Measurements from ENCODE around the gene RBPMS2.

- TF ChIP-seq, protein P1, sequence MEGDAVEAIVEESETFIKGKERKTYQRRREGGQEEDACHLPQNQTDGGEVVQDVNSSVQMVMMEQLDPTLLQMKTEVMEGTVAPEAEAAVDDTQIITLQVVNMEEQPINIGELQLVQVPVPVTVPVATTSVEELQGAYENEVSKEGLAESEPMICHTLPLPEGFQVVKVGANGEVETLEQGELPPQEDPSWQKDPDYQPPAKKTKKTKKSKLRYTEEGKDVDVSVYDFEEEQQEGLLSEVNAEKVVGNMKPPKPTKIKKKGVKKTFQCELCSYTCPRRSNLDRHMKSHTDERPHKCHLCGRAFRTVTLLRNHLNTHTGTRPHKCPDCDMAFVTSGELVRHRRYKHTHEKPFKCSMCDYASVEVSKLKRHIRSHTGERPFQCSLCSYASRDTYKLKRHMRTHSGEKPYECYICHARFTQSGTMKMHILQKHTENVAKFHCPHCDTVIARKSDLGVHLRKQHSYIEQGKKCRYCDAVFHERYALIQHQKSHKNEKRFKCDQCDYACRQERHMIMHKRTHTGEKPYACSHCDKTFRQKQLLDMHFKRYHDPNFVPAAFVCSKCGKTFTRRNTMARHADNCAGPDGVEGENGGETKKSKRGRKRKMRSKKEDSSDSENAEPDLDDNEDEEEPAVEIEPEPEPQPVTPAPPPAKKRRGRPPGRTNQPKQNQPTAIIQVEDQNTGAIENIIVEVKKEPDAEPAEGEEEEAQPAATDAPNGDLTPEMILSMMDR (conservative IDR thresholded peaks at IDR 0.05; ENCODE audit: low read depth, low read length), result no peak
- TF ChIP-seq ELK1 (IDR thresholded peaks at IDR 0.05; ENCODE audit: borderline replicate concordance, low read depth, low read length) (no peak), MAFK (IDR thresholded peaks at IDR 0.05; ENCODE audit: low read depth, low read length) (no peak), POLR2A (IDR thresholded peaks at IDR 0.05; ENCODE audit: low read depth, low read length) (no peak), NFE2L2 (IDR thresholded peaks at IDR 0.05; ENCODE audit: low read depth, low read length) (no peak), RFX5 (IDR thresholded peaks at IDR 0.05; ENCODE audit: low read depth, low read length) (no peak)
- TF ChIP-seq, protein P2, sequence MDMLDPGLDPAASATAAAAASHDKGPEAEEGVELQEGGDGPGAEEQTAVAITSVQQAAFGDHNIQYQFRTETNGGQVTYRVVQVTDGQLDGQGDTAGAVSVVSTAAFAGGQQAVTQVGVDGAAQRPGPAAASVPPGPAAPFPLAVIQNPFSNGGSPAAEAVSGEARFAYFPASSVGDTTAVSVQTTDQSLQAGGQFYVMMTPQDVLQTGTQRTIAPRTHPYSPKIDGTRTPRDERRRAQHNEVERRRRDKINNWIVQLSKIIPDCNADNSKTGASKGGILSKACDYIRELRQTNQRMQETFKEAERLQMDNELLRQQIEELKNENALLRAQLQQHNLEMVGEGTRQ (IDR thresholded peaks at IDR 0.05; ENCODE audit: low read depth, low read length), result no peak
These were observed 20.5 kb downstream of the RBPMS2 start for GRCh38 chr15:64754663-64755426.

Data from IMR-90 (cell line).